Measurements from ENCODE around the gene GAL3ST3.

The GAL3ST3 gene

DNA sequence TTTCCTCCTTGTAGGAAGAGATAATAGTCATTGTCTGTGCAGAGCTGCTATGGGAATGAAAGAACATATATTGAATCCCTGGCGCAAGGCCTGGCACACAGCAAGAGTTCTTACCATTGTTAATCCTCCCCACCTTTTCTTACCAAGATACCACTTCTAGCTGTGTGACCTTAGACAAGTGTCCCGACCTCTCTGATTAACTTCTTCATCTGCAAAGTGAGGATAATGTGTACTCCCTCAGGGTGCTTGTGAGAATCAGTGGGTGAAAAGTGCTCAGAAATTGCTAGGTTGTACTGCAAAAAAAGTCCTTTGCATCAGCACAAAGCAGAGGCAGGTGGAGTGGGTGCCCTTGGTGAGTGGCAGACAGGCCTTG lies 40.9 kb downstream of the GAL3ST3 start:
- POLR2A ChIA-PET, result interaction anchor here (1.1 kb wide), 1 partner anchor 37 kb away, joined by 5 read pairs; no protein-coding TSS in a partner anchor
- DNase-seq (ENCODE audit: extremely low spot score), result no peak
- no peak for TF ChIP-seq CTCF (IDR thresholded peaks at IDR 0.05; ENCODE audit: control extremely low read depth, extremely low read depth, low read depth, missing control alignments)
- CTCF ChIA-PET, result interaction anchor here (1.1 to 8.3 kb wide), 4 partner anchors 14 to 148 kb away, joined by 3 to 67 read pairs (median 14); partner anchors contain the start of gene MUS81

DNA sequence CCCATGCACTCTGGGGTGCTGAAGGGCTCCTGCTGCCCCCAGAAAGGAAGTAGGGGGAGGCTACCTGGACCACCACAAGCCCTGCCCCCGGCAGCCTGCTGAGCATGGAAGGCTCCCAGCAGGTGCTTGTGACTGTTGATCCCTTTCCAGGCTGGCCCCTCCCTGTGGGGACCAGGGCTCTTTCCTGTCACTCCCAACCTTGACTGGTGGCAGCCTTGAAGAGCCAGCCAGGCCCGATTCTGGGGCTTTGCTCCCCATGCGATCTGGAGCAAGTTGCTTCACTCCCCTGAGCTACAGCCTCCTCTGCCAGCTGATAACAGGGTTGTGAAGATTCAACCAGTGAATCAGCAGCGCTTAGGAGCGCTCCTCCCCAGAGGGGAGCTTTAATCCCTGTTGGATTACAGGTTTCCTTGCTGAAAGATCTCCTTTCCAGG lies 41.7 kb downstream of the GAL3ST3 start:
- DNase-seq (ENCODE audit: extremely low spot score), result no peak
- CTCF ChIA-PET, result interaction anchor here (0.9 to 8.3 kb wide), 3 partner anchors 15 to 147 kb away, joined by 3 to 67 read pairs (median 3); partner anchors contain the start of gene MUS81

GRCh38 chr11:66006891-66007176 lies 42.1 kb downstream of the GAL3ST3 start:
- no peak for DNase-seq (ENCODE audit: extremely low spot score)
- TF ChIP-seq CTCF (IDR thresholded peaks at IDR 0.05; ENCODE audit: control extremely low read depth, extremely low read depth, low read depth, missing control alignments), result no peak
- ChIA-PET POLR2A (interaction anchor here (0.6 kb wide), 2 partner anchors 45 to 177 kb away, joined by 6 to 8 read pairs; partner anchors contain the start of gene SF3B2), CTCF (interaction anchor here (0.9 to 8.3 kb wide), 3 partner anchors 16 to 147 kb away, joined by 3 to 67 read pairs (median 3); partner anchors contain the start of gene MUS81)

More for the DNA sequence above, 41.7 kb downstream of the GAL3ST3 start:
- TF ChIP-seq CTCF (IDR thresholded peaks at IDR 0.05; ENCODE audit: control extremely low read depth, extremely low read depth, low read depth, missing control alignments), result no peak
- POLR2A ChIA-PET, result interaction anchor here (0.6 kb wide), 2 partner anchors 45 to 177 kb away, joined by 6 to 8 read pairs; partner anchors contain the start of gene SF3B2

DNA sequence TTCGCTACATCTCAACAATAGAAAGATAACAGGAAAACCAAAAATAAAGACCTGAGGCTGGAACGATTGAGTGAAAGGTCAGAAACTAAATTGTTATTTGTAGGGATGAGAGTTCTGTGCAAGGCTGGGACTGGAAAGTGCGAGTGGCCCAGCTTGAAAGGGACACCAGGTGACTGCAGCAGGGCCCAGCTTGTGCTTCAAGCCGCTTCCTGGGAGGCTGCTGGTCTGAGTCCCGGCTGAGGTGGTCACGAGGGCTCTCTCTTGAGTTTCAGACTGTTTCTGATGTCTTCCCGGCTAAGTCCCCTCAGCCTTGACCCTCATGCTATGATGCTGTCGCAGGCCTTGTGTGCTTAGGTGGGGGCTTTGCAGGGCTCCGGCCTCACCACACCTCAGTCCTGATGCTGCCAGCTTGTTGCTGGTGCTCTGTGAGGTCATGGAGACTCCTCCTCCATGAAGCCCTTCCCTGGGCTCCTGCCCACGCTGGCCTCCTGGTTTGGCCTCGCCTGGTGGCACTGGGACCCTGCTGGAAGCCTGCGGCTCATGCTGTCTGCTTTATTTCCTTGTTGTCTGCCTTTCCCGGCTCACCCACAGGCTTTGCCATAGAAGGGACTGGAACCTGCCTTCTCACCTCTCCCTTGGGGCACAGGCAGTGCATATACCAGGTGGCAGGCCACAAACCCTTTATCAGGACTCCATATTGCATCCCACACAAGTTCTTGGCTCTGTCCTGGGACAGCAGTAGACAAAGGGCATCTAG lies 42.6 kb downstream of the GAL3ST3 start:
- POLR2A ChIA-PET, result no interaction called here
- DNase-seq (ENCODE audit: extremely low spot score), result no peak
- TF ChIP-seq CTCF (IDR thresholded peaks at IDR 0.05; ENCODE audit: control extremely low read depth, extremely low read depth, low read depth, missing control alignments), result no peak
- CTCF ChIA-PET, result interaction anchor here (1.9 to 8.3 kb wide), 2 partner anchors 16 to 39 kb away, joined by 7 to 67 read pairs; no protein-coding TSS in a partner anchor

DNA sequence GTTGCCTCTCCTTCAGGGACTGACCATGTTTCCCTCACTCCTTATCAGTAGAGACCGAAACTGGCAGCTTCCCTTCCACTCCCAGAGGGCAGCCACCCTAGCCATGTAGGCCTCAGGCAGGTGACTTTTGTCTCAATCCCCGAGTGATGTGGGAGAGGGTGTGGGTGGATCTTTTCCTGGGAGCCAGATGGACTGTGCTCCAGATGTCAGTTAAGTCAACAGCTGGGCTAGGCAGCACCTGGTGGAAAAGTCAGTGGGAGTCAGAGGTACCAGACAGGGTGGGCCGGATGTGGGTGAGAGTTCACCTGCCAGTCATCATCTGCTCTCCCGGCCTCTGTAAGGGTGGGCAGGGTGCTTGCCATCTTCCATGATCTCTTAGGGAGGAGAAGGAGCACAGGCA lies 44.8 kb downstream of the GAL3ST3 start:
- CTCF ChIA-PET, result interaction anchor here (1.3 to 1.9 kb wide), 3 partner anchors 19 to 120 kb away, joined by 5 to 11 read pairs (median 7); no protein-coding TSS in a partner anchor
- TF ChIP-seq CTCF (IDR thresholded peaks at IDR 0.05; ENCODE audit: control extremely low read depth, extremely low read depth, low read depth, missing control alignments), result no peak
- no peak for DNase-seq (ENCODE audit: extremely low spot score)
- POLR2A ChIA-PET, result no interaction called here

GRCh38 chr11:66003291-66003690 lies 45.7 kb downstream of the GAL3ST3 start:
- CTCF ChIA-PET, result interaction anchor here (1.2 to 1.8 kb wide), 4 partner anchors 14 to 292 kb away, joined by 4 to 11 read pairs (median 6); partner anchors contain the start of gene KAT5
- no peak for DNase-seq (ENCODE audit: extremely low spot score)
- no peak for TF ChIP-seq CTCF (IDR thresholded peaks at IDR 0.05; ENCODE audit: control extremely low read depth, extremely low read depth, low read depth, missing control alignments)
- POLR2A ChIA-PET, result no interaction called here
